GM13977 (cell line): ENCODE data around the gene KRT79.

Experiments
- DNase-seq: peaks from one replicate; pipeline ENCODE4 v3.0.0; 2012; ENCODE audit warnings: low spot score
- in situ Hi-C: fragments of 300-500 bp; cut with MboI; formaldehyde crosslinking; loops from one replicate; pipeline ENCODE4 v1.12.0; 2022; ENCODE audit warnings: low sequenced_read_pairs, low pct_unique_long_range_greater_than_20kb, mixed read lengths, inconsistent platforms; ENCODE audit not compliant: unreplicated experiment
- TF ChIP-seq, protein P1 (sequence below): IDR thresholded peaks from 2 replicates; pipeline ENCODE4 v1.5.1; 2012; ENCODE audit warnings: mild to moderate bottlenecking, control low read depth; ENCODE audit not compliant: insufficient read depth; ENCODE audit errors: extremely low read depth, missing control alignments

Gene KRT79

GRCh38 chr12:52806821-52807543 lies 27.1 kb downstream of the KRT79 start:
- no peak for DNase-seq
- TF ChIP-seq, protein P1, sequence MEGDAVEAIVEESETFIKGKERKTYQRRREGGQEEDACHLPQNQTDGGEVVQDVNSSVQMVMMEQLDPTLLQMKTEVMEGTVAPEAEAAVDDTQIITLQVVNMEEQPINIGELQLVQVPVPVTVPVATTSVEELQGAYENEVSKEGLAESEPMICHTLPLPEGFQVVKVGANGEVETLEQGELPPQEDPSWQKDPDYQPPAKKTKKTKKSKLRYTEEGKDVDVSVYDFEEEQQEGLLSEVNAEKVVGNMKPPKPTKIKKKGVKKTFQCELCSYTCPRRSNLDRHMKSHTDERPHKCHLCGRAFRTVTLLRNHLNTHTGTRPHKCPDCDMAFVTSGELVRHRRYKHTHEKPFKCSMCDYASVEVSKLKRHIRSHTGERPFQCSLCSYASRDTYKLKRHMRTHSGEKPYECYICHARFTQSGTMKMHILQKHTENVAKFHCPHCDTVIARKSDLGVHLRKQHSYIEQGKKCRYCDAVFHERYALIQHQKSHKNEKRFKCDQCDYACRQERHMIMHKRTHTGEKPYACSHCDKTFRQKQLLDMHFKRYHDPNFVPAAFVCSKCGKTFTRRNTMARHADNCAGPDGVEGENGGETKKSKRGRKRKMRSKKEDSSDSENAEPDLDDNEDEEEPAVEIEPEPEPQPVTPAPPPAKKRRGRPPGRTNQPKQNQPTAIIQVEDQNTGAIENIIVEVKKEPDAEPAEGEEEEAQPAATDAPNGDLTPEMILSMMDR: no peak
- in situ Hi-C loops: no loop called here

DNA sequence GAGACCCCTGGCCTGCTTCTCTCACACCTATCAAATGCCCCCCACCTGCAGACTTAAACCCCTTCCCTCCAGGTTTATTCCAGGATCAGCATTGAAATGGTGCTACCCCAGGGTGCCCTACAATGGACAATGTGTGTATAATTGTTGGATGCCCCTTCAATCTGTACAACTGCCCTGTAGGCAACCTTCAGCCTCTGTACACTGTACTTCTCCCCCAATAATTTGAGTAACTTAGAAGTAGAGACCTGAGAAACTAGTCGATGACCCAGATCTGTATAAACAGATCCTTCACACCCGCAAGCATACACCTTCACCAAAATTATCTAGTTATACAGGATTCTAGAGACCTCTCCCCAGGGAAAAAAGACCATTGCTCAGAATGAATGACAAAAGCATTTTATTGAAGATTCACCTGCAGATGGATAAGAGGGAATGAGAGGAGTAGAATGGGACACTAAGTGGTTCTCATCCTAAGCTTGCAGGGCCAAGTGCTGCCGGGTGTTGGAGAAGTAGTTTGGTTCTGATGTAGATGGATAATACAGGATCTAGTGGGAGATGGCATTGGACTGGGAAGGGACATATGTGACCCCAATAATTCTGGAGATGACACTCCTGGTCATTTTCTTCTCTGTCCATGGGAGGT lies 27.8 kb downstream of the KRT79 start:
- no peak for DNase-seq
- in situ Hi-C loops: no loop called here
- TF ChIP-seq, protein P1: no peak

- in situ Hi-C loops: no loop called here
- TF ChIP-seq, protein P1: no peak
- DNase-seq: no peak
Observed at GRCh38 chr12:52805739-52806138, 28.4 kb downstream of the KRT79 start.

DNA sequence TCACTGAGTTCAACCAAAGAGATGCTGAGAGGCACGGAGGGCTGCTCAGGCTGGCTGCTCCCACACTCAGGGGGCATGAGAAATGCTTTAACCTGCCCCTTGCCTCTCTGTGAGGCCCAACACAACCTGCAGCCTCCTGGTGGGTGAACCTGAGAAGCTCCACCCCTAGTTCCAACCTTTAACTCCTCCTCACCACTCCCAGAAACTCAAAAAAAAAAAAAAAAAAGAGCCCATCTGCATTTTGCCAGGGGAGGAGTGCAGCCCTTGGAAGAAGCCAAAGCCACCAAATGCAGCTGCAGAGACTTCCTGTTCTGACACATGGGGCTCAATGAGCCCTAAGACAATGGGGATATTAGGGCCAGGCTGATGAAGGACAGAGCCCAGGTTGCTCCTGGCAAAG lies 29.1 kb downstream of the KRT79 start:
- TF ChIP-seq, protein P1: no peak
- no peak for DNase-seq
- in situ Hi-C loops: no loop called here

DNA sequence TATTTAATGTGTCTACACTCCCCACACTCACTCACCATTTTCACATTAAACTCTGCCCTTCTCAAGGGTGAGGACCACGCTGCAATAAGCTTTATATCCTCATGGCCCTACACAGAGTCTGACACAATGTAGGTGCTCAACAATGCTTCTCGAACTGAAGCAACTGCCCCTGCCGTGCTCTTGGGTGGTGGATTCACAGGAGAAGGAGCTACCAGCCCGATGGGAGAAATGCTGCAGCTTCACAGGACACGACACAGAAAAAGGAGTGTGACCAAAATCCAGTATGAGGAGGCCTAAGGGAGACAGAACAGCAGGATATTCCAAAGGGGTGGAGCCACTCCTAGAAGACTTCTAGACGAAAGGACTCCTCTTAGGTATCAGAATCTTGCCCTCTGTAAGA lies 31.7 kb downstream of the KRT79 start:
- TF ChIP-seq, protein P1: no peak
- in situ Hi-C loops: no loop called here

DNA sequence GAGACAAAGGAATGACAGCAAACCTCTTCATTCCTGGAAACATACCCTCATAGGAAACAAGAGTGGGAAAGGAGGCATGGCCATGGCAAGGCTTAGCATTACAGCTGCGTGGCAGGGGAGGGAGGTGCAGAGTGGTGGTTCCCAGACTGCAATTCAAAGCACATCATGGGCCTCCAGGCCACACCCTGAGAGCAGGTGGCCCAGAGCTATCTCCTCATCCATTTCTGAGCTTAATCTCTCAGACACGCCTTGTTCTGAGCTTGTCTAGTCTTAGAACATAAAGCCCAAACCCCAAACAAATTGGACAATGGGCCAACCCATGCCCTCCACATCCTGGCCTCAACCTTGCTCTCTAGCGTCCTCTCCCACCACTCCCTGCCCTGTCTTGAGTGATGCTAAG lies 32.3 kb downstream of the KRT79 start:
- no peak for DNase-seq
- in situ Hi-C loops: no loop called here
- TF ChIP-seq, protein P1: no peak

More for the DNA sequence above, 31.7 kb downstream of the KRT79 start:
- DNase-seq: no peak
